NCI-H146 (cell line): ENCODE results near the gene DHTKD1.
"Not testable (repeated sequence)": the region's sequence is repeated elsewhere in the genome, so short reads cannot be mapped to it uniquely, and the experiment has no call there.

Source experiments
- DNase-seq: peaks from one replicate; lab custom pipeline; 2025; lab: John Stamatoyannopoulos, UW

The DHTKD1 gene

DNA sequence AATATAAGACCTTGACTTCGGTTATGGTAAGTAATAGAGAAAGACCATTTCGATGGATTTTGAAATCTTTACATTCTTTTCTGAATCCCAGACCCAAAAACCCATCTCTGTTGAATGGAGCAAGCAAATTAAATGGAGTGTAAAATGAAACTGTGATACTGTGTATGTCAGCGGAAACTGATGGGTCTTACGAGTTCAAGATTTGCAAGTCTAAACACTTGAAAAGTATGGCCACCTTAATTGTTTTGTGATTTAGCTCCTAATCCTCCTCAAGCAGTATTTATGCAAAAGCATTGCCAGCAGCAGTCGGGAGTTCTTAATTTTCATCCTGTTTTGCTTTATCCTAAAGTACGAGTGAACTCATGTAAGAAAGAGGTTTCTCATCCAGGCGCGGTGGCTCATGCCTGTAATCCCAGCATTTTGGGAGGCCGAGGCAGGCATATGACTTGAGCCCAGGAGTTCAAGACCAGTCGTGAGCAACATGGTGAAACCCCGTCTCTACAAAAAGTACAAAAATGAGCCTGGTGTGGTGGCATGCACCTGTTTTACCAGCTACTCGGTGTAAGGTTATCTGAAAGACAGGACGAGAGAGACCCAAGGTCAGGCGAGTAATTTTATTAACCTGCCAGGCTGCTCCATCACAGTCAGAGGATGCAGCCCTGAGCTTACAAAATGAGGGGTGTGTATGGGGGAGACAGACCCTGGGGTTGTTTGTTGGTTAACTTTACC is 5.8 kb upstream of the DHTKD1 start:
- no peak for DNase-seq

DNA sequence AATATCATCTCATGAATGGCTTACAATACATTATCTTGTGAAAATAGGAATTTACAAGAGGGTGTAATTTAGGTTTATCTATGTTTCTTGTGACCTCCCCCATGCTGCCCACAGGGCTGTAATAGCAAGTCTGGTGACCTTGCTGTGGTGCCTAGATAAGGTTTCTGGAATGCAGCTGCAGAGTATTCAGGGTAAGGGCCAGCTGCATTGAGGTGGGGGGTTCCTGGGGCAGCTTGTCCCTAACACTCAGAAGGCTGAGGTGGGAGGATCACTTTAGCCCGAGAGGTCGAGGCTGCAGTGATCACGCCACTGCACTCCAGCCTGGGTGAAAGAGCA is 5.3 kb upstream of the DHTKD1 start:
- no peak for DNase-seq

DNA sequence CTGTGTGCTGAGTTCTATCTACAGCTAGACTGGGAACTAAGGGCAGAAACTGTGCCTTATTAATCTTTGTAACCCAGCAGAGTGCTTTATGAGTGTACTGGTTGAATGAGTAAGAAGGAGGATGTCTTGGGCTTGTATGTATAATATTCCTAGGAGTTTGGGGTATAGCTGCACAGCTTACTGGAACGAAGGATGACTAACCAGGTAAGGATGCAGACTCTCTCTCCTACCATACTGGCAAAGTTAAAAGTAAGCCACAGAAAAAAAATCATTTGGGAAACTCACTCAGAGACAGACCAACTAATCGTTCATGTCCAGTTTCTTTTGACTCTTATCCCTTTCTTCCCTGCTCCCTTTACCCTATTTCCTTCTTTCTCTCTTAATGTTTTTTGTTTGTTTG is 1.4 kb upstream of the DHTKD1 start:
- no peak for DNase-seq

DNA sequence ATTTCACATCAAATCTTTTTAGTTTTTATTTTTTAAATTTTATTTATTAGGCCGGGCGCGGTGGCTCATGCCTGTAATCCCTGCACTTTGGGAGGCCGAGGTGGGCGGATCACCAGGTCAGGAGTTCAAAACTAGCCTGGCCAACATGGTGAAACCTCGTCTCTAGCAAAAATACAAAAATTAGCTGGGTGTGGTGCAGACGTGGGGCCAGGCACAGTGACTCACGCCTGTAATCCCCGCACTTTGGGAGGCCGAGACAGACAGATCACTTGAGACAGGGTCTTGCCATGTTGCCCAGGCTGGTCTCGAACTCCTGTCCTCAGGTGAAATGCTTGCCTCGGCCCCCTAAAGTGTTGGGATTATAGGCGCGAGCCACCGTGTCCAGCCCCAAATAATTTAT is 2.7 kb downstream of the DHTKD1 start:
- DNase-seq, result not testable (repeated sequence)

DNA sequence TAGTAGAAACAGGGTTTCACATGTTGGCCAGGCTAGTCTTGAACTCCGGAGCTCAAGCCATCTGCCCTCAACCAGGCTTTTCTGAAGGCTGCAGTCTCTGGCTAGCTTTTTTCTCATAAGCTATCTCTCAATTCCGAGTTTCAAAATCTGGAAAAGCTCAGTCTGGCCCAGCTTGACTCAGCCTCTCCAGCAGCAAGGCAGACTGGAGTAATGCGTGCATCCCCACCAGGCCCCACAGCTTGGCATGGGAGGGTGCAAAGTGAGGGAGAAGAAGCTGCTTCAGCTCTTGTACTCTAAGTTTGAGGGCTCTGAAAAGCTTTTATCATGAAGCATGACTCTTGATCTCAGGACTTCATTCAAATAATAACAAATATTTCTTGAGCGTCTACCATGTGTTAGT is 4.8 kb downstream of the DHTKD1 start:
- DNase-seq, result no peak

DNA sequence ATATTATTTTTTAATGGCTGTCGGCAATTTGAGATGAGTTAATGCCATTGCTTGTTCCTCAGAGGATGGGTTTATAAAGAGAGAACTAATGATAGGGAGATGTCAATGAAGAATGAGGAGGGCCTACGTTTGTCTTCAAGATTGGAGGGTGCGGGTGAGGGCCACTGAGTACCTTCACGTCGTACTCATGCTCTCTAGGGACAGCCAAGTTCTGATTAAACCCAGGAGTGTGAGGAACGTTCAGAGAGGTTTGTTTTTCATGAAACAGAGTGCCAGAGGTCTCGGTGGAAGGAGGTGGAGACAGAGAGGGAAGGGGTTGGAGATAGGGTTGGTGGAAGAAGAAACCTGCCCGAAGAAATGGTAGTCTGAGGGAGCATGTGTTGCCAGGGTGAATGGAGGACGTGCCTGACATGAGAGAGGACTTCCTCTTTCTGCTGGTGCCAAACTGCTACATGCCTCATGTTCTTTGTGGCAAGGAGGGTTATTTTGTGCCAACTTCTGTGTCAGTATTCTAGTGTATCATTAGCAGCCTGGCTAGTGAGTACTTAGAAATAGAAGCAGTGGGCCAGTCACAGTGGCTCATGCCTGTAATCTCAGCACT is 8.9 kb downstream of the DHTKD1 start:
- DNase-seq, result no peak

DNA sequence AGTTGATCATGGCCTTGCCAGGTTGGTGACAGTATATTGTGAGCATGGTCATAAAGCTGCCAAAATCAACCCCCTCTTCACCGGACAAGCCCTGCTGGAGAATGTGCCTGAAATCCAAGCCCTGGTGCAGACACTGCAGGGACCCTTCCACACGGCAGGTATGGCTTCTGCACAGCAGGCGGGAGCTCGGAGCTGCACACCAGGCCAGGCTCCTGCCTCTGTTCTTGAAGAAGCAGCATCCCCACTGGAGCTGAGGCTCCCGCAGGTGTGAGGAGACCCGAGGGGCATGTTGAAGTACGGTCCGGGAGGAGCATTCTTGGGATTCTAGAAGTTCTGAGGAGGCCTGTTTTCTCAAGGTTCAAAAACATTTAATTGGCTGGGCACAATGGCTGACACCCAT is 12.7 kb downstream of the DHTKD1 start:
- no peak for DNase-seq

DNA sequence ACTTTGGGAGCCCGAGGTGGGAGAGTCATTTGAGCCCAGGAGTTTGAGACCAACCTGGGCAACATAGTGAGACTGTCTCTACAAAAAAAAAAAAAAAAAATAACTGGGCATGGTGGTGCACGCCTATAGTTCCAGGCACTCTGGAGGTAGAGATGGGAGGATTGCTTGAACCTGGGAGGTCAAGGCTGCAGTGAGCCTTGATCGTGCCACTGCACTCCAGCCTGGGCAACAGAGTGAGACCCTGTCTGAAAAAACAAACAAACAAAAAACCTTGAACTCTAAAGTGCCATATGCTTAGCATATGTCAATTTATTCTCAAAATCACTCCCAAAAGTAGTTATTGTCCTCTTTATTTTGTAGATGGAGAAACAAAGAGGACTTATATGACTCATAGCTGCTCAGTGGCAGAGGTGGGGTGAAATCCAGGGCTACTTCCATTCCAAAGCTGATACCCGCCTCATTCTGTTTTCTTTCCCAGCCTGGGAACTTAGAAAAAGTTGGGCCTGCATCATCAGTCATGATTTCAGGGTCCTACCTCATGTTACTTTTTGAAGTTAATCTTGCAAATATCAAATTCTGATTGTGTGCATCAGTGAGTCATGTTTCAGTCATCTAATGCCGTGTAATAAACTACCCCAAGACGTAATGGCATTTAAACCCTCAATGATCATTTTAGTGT is 13.3 kb downstream of the DHTKD1 start:
- DNase-seq, result no peak

DNA sequence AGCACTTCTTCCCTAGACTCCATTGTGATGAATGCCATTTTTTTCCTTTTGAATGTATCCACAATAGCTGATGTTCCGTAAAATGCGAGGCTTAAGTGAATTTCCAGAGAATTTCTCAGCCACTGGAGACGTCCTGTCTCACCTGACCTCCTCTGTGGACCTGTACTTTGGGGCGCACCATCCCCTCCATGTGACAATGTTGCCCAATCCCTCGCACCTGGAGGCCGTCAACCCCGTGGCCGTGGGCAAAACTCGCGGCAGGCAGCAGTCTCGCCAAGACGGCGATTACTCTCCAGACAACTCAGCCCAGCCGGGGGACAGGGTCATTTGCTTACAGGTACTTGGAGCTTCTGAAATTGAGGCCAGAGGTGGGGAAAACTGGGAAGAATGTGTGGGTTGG is 20.2 kb downstream of the DHTKD1 start:
- DNase-seq, result no peak

DNA sequence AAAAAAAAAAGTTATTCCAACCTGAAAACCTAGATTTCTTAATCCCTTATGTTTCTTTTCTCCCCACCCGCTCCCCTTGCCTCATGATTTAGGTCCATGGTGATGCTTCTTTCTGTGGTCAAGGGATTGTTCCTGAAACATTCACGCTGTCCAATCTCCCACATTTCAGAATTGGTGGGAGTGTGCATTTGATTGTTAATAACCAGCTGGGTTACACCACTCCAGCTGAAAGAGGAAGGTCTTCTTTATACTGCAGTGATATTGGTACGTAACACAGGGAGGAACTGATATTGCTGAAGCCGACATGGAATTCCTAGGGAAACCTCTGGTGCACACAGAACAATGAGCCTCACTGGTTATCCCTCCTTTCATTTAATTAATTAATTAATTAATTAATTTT is 22.7 kb downstream of the DHTKD1 start:
- no peak for DNase-seq

DNA sequence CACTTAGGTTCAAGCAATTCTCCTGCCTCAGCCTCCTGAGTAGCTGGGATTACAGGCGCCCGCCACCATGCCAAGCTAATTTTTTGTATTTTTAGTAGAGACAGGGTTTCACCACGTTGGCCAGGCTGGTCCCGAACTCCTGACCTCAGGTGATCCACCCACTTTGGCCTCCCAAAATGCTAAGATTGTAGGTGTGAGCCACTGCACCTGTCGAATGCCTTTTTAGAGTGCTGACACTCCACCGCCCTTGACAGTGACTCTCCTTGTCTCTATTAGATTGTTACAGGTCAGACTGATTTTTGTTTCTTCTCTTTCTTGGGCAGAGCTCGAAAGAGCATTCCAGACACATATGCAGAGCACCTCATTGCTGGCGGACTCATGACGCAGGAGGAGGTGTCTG is 28.6 kb downstream of the DHTKD1 start:
- DNase-seq, result not testable (repeated sequence)

DNA sequence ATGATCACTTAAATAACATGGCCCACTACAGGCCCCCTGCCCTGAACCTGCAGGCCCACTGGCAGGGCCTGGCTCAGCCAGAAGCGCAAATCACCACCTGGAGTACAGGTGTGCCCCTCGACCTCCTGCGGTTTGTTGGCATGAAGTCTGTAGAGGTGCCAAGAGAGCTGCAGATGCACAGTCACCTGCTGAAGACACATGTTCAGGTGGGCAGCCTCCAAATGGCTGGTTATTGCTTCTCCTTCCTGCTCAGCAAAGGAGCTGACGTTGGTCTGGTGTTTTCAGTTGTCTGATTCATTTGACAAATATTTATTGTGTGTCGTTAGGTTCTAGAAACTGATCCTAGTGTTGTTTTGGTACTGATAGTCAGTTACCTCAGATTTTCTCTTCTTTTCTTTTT is 29.0 kb downstream of the DHTKD1 start:
- DNase-seq, result peak; percentile 36

DNA sequence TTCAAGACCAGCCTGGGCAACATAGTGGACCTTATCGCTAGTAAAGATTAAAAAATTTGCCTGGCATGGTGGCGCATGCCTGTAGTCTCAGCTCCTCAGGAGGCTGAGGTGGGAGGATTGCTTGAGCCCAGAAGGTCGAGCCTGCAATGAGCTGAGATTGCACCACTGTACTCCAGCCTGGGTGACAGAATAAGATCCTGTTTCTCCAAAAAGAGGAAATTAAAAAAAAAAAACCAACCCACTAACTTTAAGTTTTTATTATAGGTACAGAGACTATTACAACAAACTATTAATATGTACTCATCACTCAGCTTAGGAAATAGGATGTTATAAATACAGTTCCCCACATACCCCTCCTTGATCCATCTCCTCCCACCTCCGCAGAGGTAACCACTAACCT is 30.2 kb downstream of the DHTKD1 start:
- no peak for DNase-seq

DNA sequence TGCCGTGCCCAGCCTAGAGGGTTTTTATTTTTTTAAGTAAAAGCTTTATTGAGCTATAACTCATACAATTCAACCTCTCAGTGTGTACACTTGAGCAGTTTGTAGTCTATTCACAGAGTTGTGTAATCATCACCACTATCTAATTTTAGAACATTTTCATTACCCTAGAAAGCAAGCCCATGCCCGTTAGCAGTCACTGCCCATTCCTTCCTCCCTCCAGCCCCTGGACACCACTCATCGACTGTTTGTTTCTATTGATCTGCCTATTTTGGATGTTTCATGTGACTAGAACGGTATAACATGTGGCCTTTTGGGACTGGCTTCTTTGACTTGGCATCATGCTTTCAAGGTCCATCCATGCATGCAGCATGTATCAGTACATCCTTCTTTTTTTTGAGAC is 35.0 kb downstream of the DHTKD1 start:
- no peak for DNase-seq

DNA sequence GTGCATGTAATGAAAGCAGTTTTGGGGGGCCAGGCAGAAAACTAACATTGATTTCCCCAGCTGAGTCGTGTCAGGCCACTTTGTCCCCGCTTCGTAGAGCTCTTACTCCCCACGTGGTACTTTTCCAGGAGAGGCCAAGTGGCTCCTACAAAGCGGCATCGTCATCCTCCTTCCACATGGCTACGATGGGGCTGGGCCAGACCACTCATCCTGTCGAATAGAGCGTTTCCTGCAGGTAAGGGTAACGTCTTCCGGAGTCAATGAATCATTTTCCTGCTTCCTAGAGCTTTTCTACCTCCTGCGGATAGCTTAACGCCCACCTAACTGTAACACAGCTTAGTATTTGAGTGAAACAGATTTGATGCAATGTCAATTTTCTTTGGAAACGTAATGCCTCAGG is 39.0 kb downstream of the DHTKD1 start:
- no peak for DNase-seq

DNA sequence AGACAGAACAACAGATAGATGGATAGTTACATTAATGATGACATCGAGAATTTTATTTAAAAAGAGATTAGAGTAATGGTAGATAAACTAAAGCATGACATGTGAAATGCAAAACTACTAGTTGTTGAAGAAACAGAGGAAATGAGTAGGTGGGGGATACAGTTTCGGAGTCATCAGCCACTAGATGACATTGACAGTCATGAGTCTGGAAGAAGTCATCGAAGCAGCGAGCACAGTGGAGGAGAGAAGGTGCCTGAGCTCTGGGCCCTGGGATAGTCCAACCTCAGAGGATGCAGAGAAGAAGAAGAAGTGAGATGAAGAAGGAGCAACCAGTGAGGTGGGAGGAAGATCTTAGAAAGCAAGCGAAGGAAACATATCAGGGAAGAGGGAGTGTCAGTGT is 40.5 kb downstream of the DHTKD1 start:
- DNase-seq, result no peak

DNA sequence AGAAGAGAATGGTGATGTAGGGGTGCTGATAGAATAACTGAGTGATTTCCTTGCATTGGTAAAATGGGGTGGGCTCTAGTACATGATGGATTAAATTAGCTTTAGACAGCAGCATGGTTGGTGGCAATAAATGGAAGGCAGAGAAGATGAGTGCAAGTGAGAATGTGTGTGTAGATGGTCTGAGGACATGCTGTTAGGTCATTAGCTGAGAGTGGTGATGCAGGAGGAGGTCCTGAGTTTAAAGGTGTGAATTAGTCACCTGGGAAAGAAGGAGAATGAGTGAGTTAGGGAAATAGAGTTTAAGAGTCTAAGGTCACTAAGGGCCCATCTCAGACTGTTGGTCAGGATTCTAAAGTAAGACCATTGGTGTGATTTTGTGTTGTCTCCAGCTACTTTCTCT is 42.8 kb downstream of the DHTKD1 start:
- DNase-seq, result no peak

DNA sequence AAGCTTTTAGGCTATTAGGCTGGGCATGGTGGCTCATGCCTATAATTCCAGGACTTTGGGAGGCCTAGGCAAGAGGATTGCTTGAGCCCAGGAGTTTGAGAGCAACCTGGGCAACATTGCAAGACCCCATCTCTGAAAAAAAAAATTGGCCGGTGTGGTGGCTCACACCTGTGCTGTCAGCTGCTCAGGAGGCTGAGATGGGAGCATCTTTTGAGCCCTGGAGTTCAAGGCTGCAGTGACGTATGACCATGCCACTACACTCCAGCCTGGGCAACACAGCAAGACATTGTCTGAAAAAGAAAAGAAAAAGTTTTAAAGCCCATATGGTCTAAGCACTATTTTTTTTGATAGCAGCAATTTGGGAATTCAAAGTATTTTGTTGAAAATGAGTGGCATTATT is 44.9 kb downstream of the DHTKD1 start:
- DNase-seq, result no peak

DNA sequence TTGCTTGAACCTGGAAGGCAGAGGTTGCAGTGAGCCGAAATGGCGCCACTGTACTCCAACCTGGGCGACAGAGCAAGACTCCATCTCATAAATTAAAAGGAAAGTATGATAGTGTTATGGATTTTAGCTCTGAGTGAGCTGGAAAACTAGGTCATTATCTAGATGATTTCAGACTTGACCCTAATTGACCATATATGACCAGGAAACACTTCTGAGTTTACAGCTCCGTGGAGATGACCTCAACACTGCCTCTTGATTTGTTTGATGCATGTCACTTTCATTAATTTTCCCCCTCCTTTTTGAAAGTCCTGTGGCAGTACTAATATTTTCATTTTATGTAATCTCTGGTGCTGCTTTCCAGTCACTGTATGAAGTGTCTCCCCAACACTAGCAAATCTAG is 52.9 kb downstream of the DHTKD1 start:
- DNase-seq, result no peak

DNA sequence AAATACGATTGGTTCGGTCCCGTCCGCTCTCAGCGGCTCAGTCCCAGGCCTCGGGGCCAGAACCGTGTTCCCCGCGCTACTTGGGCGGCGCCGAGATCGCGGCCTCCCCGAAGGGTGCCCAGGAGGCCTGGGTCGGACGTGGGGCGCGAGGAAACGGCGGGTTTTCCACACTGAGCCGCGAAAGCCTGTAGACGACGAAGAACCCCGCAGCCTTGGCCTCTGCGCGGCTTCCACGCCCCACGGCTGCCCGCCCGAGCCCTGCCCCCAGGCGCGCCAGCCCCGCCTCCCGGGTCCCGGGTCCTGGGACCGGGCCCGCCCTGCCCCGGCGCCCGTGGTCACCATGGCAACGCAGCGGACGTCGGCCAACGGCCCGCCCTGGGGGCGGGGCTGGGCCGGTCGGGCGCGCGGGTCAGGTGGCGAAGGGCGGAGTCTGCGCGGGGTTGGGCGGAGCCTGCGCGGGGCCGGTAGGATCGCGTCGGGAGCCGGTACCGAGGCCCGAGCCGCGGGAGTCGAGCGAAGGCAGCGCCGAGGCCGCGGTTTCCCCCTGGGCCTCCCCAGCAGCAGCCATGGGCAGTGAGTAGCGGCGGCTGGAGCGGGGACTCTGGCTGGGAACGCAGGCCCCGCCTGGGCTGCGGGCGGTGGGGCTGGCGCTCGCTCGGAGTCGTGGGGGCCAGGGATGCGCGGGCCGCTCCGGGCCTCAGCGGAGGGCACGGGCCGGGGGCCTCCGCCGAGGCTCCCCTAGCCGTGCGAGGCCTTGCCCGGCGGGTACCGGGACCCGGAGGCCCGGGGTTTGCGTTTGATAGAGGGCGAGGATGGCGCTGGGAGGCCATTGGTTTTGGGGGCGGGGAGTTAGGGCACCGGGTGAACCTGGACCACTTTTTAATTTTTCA is 60.7 kb downstream of the DHTKD1 start, which contains the start of gene SEC61A2:
Gene SEC61A2, plus strand, starts transcription at position 456 of the 890 bp plus-strand sequence. Its CDS starts 111 bp downstream, at position 567.
- DNase-seq, result peak; percentile 97

DNA sequence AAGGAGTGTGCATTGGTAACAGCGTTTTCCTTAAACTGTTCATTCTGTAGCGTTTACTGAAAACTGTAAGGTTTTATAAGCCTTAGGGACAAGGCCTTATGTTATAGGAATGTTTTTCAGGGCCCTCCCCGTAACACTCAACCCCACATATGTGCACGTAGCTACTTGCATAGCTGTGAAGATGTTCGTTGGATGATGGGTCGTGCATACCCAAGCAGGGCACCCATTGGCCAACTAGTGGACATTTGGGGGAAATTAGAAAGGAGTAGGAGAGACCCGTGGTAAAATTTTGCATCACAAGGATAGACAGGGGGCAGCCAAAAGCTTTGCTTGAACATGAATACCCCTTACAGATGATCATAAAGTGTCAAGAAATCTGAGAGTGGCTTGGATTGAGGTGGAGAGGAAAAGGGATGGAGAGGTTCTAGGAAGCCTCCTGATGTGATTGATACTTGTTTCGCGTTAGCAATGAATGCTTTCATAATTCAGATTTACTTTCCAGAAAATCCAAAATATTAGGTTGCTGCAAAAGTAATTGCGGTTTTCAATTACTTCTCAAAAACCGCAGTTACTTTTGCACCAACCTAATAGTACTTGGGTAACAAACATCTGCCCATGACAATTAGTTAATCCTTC is 61.6 kb downstream of the DHTKD1 start:
- DNase-seq, result peak; percentile 79

DNA sequence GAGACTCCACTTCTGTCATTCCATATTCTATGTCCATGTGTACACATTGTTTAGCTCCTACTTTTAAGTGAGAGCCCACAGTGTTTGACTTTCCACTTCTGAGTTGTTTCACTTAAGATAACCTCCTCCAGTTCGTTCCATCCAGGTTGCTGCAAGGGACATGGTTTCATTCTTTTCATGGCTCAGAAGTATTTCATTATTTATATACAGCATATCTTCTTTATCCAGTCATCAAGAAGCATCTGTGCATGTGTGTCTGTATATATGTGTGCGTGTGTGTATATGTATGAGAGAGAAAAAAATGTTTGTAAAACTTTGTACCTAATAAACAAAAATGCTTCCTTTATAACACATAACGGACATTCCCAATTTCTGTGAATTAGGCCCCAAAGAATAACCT is 66.9 kb downstream of the DHTKD1 start:
- no peak for DNase-seq
